TTC549 (cell line): ENCODE results near the gene C12orf75.
"Not testable (repeated sequence)": the region's sequence is repeated elsewhere in the genome, so short reads cannot be mapped to it uniquely, and the experiment has no call there.

Experiments
- FAIRE-seq: peaks from 2 replicates; lab custom pipeline; 2012; peaks lifted over from hg19 to GRCh38; lab: Jason Lieb, UNC

The C12orf75 gene

GRCh38 chr12:105310476-105311085 lies 19.9 kb upstream of the C12orf75 start:
- not testable (repeated sequence) for FAIRE-seq

DNA sequence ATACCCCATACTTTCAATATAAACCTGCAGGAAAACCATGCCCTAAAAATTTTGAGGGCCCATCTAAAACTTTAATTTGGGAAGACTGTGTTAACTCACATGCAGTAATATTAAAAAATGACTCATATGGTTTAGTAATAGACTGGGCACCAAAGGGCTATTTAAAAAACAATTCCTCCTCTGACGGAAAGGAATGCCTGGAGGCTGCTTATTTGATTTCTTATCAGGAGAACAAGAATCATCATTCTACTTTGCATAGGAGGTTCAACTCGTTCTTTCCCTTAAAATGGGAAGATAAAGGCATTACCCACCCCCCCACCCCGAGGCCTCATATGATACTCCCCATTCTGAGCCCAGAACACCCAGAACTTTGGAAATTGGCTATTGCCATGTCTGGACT lies 18.6 kb upstream of the C12orf75 start:
- FAIRE-seq, result not testable (repeated sequence)

- not testable (repeated sequence) for FAIRE-seq
Measured at GRCh38 chr12:105313755-105314154, 16.7 kb upstream of the C12orf75 start.

DNA sequence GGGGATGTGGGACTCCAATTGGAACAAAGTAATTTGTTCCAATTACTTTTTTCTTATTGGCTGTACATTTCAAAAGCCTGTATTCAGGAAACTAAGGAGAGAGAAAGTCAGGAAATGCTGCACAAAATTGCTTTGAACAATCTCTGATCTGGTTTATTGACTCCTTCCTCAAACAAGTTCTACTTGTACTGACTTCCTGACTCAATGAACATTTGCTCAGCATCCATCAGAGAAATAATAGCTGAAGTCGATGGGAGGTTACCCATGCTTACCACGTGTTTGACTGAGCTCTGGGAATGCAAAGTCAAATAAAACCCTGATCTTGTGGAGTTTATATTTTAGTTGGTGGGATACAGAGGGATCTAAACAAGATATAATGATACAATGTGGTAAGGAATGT lies 15.4 kb upstream of the C12orf75 start:
- FAIRE-seq, result no peak

DNA sequence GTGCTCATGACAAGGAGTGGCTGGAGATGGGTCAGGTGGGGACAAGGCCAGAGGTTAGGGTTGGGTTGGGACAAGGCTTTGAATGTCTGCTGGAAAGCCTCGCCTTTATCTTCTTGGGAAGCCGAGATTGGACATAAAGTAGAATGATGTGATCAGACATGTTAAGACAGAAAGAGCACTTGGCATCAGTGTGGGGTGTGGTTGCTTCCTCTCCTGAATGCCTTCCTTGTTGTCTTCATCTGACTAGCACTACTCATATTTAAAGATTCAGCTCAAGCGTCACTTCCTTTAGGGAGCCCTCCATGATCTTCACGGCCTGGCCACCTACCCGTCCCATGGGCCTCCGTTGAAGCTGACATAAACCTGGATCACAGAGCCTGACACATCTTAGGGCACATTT lies 14.8 kb upstream of the C12orf75 start:
- FAIRE-seq, result no peak

- no peak for FAIRE-seq
Measured at GRCh38 chr12:105316931-105317852, 13.3 kb upstream of the C12orf75 start.

- no peak for FAIRE-seq
Measured at GRCh38 chr12:105317942-105318621, 12.4 kb upstream of the C12orf75 start.

- no peak for FAIRE-seq
Measured at GRCh38 chr12:105318651-105319483, 11.6 kb upstream of the C12orf75 start.

DNA sequence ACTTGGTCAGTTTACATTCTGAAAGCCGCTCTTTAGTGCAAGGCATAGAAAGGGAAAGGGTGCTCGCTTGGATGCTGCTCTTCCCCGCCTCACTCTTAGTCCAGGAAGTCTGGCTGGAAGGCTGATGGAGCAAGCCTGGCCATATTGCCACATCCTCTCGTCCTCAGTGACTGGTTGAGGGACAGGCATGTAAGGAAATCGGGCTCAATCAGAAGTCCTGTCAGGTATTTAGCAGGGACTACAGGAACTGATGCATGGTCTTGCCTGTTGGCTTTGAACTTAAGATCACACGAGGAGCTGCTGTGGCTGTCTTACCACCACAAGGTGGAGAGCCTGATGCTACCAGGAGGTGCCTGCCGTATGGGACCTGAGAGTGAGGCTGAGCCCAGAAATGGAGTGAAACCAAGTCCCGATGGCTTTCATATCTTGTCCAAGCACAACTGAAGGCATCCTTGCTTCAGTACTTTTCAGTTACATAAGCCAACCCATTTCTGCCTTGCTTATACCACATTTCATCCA lies 10.7 kb upstream of the C12orf75 start:
- FAIRE-seq, result no peak

GRCh38 chr12:105321125-105321524 lies 9.4 kb upstream of the C12orf75 start:
- FAIRE-seq, result no peak

- FAIRE-seq, result no peak
Measured at GRCh38 chr12:105322070-105322469, 8.4 kb upstream of the C12orf75 start.

DNA sequence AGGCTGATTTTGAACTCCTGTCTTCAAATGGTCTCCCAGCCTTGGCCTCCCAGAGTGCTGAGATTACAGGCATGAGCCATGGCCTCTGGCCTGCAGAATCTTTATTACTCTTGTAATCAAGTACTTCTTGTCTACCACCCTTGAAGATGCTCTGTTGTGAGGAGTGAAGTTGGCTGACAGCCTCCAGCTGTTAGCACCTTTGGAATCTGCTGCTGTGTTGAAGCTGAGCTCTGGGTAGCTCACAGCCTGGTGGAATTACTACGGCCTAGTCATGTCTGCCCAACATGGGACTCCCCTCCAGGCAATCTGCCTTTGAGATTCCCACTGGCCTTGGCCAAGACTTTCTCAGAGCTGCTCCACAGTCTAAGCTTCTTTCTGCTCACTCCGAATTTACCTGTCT lies 5.8 kb upstream of the C12orf75 start:
- no peak for FAIRE-seq

- FAIRE-seq, result no peak
Measured at GRCh38 chr12:105325117-105325516, 5.4 kb upstream of the C12orf75 start.

DNA sequence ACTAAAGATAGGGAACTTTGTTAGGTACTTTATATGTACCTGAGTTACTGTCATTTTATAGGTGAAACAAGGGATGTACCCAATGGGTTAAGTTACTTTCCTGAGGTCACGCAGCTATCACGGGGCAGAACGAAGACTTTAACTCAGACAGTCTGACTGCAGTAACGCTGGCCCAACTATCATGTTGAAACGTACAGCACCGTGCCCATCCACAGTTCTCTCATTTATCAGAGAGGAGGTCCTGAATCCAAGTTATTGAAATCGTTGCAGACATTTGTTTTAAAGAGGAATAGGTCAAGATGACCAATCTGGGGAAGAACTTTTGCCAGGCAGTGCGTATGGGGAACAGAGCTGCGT lies 587 bp upstream of the C12orf75 start:
- FAIRE-seq, result no peak

GRCh38 chr12:105330931-105331804 lies 677 bp downstream of the C12orf75 start:
- no peak for FAIRE-seq

- FAIRE-seq, result no peak
Measured at GRCh38 chr12:105331805-105332251, 1.3 kb downstream of the C12orf75 start.

DNA sequence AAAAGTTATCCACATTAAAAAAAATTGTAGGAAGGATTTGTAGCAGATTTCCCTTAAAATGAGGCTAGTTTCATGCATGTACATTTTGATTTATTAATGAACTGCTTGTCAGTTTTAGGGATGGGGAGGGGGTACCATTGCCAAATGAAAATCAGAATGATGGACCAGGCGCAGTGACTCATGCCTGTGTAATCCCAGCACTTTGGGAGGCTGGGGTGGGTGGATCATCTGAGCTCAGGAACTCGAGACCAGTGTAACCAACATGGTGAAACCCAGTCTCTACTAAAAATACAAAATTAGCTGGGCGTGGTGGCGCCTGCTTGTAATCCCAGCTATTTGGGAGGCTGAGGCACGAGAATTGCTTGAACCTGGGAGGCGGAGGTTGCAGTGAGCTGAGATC lies 1.8 kb downstream of the C12orf75 start:
- not testable (repeated sequence) for FAIRE-seq

DNA sequence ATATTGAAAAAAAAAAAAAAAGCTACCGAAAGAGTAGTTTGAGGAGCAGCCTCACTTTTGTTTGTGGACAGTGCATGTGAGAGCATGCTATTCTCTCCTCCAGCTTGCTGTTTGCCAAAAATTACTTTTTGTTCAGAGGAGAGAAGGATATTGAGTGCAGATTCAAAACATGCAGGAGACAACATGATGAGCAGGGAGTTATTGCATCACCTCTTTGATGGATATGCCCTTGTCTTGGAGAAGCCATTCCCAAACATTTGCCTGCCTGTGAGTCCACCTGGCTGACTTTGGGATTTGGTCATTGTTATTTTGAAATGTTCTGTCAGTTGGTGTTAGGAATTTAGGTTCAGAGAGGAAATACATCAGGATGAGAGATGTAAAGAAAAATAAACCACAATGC lies 2.4 kb downstream of the C12orf75 start:
- FAIRE-seq, result no peak

DNA sequence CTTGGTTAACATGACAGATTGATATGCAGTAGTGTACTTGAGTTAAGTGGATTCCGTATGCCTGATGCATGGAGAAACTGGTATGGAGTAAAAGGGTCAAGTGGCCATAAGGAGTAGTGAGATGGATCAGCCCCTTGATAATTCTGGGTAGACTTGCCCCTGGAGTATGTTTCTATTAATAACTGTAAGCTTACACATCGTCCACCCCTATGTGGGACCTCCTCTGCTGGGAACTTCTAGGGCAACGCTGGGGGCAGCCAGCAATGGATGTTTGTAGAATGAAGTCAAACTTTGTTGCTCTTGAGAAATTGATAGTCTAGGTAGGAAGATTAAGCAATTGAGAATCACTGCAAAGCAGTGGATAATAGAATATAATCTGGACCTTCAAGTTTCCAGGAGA lies 3.5 kb downstream of the C12orf75 start:
- FAIRE-seq, result no peak

DNA sequence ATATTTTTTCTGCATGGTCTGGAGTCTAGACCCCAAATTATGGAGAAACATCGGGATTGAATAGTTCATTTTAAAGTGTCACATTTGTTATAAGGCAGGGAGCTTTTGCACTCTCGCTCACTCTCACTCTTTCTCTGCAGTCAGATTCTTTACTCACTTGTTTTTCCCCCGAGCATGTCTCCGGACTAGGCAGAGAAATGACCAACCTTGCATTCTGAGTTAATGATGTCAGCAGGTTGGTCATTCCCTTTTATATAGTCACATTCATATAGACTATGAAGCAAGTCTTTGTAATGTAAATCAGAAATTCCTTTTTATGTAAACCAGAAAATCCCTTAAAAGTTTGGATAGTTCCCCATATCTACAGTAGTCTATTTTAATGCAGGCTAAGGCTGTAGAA lies 4.1 kb downstream of the C12orf75 start:
- no peak for FAIRE-seq

- no peak for FAIRE-seq
Measured at GRCh38 chr12:105335856-105336255, 5.4 kb downstream of the C12orf75 start.
